MCF 10A (cell line): ENCODE data around the gene XPO6. TPM values are rescaled to one million over a fixed set of nuclear protein-coding genes. Genes with fewer than 3 reads are reported as not detected.

Source experiments
- BruUV-seq: library from RNA; stranded (reverse); fragments of 400-500 nt; replicated peaks from 2 replicates; lab custom pipeline; 2021; lab: Mats Ljungman, UMichigan
- CTCF ChIA-PET: fragments of 300-600 bp; sonication (Branson Sonifier 250); formaldehyde crosslinking; extraction: SDS; loops from one replicate; lab custom pipeline; 2021; ENCODE audit warnings: antibody characterized with exemption, inconsistent platforms; lab: Yijun Ruan, JAX
- POLR2A ChIA-PET: fragments of 300-600, 350-650 bp; sonication (Branson Sonifier 250); formaldehyde crosslinking; extraction: SDS; loops from one replicate; lab custom pipeline; 2020; ENCODE audit warnings: antibody characterized with exemption, inconsistent platforms; lab: Yijun Ruan, JAX
- DNase-seq: peaks from one replicate; pipeline ENCODE4 v3.0.0-alpha.2; 2018; ENCODE audit not compliant: unreplicated experiment
- H3K27ac Mint-ChIP-seq: one replicate; pipeline ENCODE4 v1.8.0; 2022; ENCODE audit warnings: mild to moderate bottlenecking, low read depth, mixed read lengths; ENCODE audit not compliant: unreplicated experiment
- H3K27me3 Mint-ChIP-seq: one replicate; pipeline ENCODE4 v1.8.0; 2022; ENCODE audit warnings: mixed read lengths; ENCODE audit not compliant: insufficient read depth, unreplicated experiment
- H3K36me3 Mint-ChIP-seq: one replicate; pipeline ENCODE4 v1.8.0; 2022; ENCODE audit warnings: mild to moderate bottlenecking, moderate library complexity, mixed read lengths; ENCODE audit not compliant: insufficient read depth, unreplicated experiment
- H3K4me1 Mint-ChIP-seq: one replicate; pipeline ENCODE4 v1.8.0; 2022; ENCODE audit warnings: mixed read lengths; ENCODE audit not compliant: insufficient read depth, unreplicated experiment
- H3K4me3 Mint-ChIP-seq: one replicate; pipeline ENCODE4 v1.8.0; 2022; ENCODE audit warnings: mild to moderate bottlenecking, moderate library complexity, mixed read lengths; ENCODE audit not compliant: unreplicated experiment
- H3K9me3 Mint-ChIP-seq: one replicate; pipeline ENCODE4 v1.8.0; 2022; ENCODE audit warnings: mixed read lengths; ENCODE audit not compliant: unreplicated experiment
- CTCF ChIP-seq: fragments of 200-600 bp; IDR thresholded peaks from one replicate; pipeline ENCODE4 v1.8.0; 2022; ENCODE audit warnings: antibody characterized with exemption, mild to moderate bottlenecking; ENCODE audit not compliant: unreplicated experiment
- intact Hi-C: fragments of 100-400 bp; cut with micrococcal nuclease; formaldehyde crosslinking; loops from 2 replicates; pipeline ENCODE4 v1.14.1; 2022
- total RNA-seq: library from RNA; stranded (reverse); gene quantifications from 2 replicates; pipeline ENCODE4 v1.2.3, GENCODE V29; 2022

Gene XPO6
- total RNA-seq, 1 experiment from 2014 or later: 200 TPM

GRCh38 chr16:28096983-28097899, 114.5 kb downstream of the XPO6 start:
- Mint-ChIP-seq H3K4me1 (no peaks in the 10 kb centered on the region), H3K27me3 (no peaks in the 10 kb centered on the region), H3K36me3 (peaks cover 60% of the 10 kb centered on the region), H3K27ac (no peak overlapping the region), H3K9me3 (no peaks in the 10 kb centered on the region), H3K4me3 (no peak overlapping the region)
- intact Hi-C loops: no loop called here
- POLR2A ChIA-PET: no interaction called here
- no peak for DNase-seq
- no peak for TF ChIP-seq CTCF
- BruUV-seq: no TSS peak
- CTCF ChIA-PET: interaction anchor here (0.7 kb wide), 1 partner anchor 124 kb away, joined by 3 read pairs; no protein-coding TSS in a partner anchor

- H3K4me1 Mint-ChIP-seq: no peaks in the 10 kb centered on the region
- intact Hi-C loops: no loop called here
- ChIA-PET POLR2A (no interaction called here), CTCF (interaction anchor here (2.0 kb wide), 1 partner anchor 22 kb away, joined by 10 read pairs; no protein-coding TSS in a partner anchor)
- H3K27me3 Mint-ChIP-seq: no peaks in the 10 kb centered on the region
- peaks cover 53% of the 10 kb centered on the region for H3K36me3 Mint-ChIP-seq
- DNase-seq: no peak
- H3K27ac Mint-ChIP-seq: no peak overlapping the region
- TF ChIP-seq CTCF: no peak
- H3K9me3 Mint-ChIP-seq: no peaks in the 10 kb centered on the region
- no TSS peak for BruUV-seq
- H3K4me3 Mint-ChIP-seq: no peak overlapping the region
These were observed 118.4 kb downstream of the XPO6 start for GRCh38 chr16:28093385-28093725.

- Mint-ChIP-seq H3K27ac (no peak overlapping the region), H3K4me3 (no peak overlapping the region), H3K27me3 (no peaks in the 10 kb centered on the region), H3K36me3 (peaks cover 48% of the 10 kb centered on the region), H3K4me1 (no peaks in the 10 kb centered on the region), H3K9me3 (no peaks in the 10 kb centered on the region)
- intact Hi-C loops: no loop called here
- ChIA-PET POLR2A (no interaction called here), CTCF (interaction anchor here (2.0 kb wide), 1 partner anchor 22 kb away, joined by 10 read pairs; no protein-coding TSS in a partner anchor)
- TF ChIP-seq CTCF: no peak
- no TSS peak for BruUV-seq
- no peak for DNase-seq
These were observed 118.9 kb downstream of the XPO6 start for GRCh38 chr16:28092721-28093384.

- intact Hi-C loops: no loop called here
- Mint-ChIP-seq H3K9me3 (no peaks in the 10 kb centered on the region), H3K27ac (no peak overlapping the region), H3K36me3 (peaks cover 38% of the 10 kb centered on the region), H3K4me3 (no peak overlapping the region), H3K27me3 (no peaks in the 10 kb centered on the region), H3K4me1 (no peaks in the 10 kb centered on the region)
- DNase-seq: no peak
- no peak for TF ChIP-seq CTCF
- no TSS peak for BruUV-seq
- ChIA-PET CTCF (interaction anchor here (1.1 to 2.6 kb wide), 3 partner anchors 21 to 119 kb away, joined by 3 to 15 read pairs (median 5); no protein-coding TSS in a partner anchor), POLR2A (interaction anchor here (0.7 kb wide), 1 partner anchor 101 kb away, joined by 3 read pairs; no protein-coding TSS in a partner anchor)
These were observed 120.1 kb downstream of the XPO6 start for GRCh38 chr16:28091656-28092055.
